Esophagus squamous epithelium (tissue), 4 donors: ENCODE results near the gene EPHA4.

Source experiments
- CTCF ChIP-seq, 6 experiments: fragments of 450-650 bp in 4 of 6; fragments of 200-600 bp in 2 of 6; sonication (generic) in 2 of 6; IDR thresholded peaks; one replicate each; pipeline ENCODE4 v1.5.1; 2016 to 2019; ENCODE audit warnings: antibody characterized with exemption in 6 of 6, mild to moderate bottlenecking in 4 of 6, moderate library complexity in 4 of 6
- POLR2A ChIP-seq, 4 donors: fragments of 450-650 bp; IDR thresholded peaks; one replicate each; pipeline ENCODE4 v1.6.1; 2017; ENCODE audit warnings: antibody characterized with exemption in 4 of 4, mild to moderate bottlenecking in 4 of 4, moderate library complexity in 3 of 4

GRCh38 chr2:221596192-221596591 is 24.1 kb upstream of the EPHA4 start:
- no peak for TF ChIP-seq CTCF (IDR thresholded peaks at IDR 0.05)
- no peak for TF ChIP-seq POLR2A (IDR thresholded peaks at IDR 0.05)
